HG02642 (cell line): Measurements from ENCODE around the gene KMT2D.

Experiments
- ATAC-seq: cut with Tn5 transposase; IDR thresholded peaks from one replicate; pipeline ENCODE4 v1.9.1; 2021; ENCODE audit warnings: mild to moderate bottlenecking; ENCODE audit not compliant: unreplicated experiment, poor library complexity

KMT2D gene

DNA sequence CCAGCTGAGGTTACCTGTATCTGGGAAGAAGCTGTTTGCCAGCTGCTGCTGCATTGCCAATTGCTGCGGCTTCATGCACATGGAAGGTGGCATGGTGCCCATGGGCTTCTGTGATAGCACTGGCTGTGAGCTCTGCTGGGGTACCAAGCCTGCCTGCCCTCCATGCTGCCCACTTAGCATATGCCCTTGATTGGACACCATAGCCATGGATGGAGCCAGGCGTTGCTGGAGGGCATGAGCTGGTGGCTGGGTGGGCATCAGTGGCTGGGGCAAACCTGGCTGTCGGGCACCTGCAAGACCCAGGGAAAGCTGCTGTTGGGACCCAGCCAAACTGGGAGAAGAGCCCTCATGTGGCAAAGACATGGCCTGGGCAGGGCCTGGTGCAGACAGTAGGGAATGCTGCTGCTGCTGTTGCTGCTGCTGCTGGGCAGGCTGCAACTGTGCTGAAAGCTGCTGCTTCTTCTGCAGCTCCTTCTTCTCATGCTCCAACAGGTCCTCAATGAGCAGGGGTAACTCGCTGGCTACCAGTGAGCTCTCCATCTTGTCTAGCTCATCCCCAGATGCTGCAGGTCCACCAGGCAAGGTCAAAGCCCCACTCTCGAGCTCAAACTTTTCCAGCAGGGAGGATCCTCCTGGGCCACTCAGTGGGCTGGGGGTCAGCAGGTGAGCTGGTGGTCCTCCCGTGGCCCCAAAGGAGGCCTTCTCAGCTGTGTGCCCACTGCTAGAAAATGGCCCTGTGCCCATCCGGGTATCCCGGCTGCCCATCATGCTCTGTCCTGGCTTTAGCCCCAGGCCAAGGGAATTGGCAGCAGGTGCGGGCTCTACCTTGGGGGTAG, 23.3 kb downstream of the KMT2D start:
- ATAC-seq = no peak

DNA sequence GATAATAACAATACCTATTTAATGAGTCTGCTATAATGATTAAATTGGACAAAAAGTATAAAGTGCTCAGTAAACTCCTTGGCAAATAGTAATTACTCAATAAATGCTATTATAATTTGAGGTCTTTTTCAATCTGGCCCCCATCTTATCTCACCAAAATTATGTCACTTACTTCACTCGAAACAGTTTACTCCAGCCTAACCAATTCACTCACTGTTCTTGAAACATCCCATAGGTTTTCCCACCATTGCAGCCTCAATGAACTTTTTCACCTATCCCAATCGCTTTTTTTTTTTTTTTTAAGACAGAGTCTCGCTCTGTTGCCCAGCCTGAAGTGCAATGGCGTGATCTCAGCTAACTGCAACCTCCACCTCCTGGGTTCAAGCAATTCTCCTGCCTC, 24.6 kb downstream of the KMT2D start:
- no peak for ATAC-seq

- no peak for ATAC-seq
Measured at GRCh38 chr12:49034286-49034622, 26.3 kb downstream of the KMT2D start.

DNA sequence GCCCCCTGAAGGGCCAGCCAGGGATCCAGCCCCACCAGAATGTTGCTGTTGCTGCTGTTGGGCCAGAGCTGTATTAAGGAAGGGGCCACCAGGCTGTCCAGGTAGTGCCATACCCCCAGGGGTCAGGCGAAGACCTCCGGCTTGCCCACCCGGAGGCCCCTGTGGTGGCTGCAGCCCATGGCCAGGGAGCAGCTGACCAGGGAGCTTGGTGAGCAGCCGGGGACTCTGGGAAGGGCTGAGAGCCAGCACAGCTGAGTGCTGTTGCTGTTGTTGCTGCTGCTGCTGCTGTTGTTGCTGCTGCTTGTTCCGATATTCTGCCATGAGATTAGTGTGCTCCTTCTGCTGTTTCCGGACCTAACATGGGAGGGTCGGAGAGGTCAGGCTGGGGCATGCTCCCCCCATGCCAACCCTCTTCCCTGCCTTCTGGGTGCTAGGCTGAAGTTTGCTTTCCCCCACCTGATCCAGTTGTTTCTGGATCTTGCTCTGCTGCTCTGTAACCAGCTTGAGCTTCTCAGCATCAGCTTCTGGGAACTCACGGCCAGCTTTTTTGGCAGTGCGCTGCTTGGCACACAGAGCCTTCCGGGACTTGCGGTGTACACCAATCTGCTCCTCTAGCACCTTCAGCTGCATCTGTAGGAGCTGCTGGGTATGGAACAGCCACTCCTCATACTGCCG, 26.8 kb downstream of the KMT2D start:
- no peak for ATAC-seq

GRCh38 chr12:49032679-49033447, 27.7 kb downstream of the KMT2D start:
- no peak for ATAC-seq

DNA sequence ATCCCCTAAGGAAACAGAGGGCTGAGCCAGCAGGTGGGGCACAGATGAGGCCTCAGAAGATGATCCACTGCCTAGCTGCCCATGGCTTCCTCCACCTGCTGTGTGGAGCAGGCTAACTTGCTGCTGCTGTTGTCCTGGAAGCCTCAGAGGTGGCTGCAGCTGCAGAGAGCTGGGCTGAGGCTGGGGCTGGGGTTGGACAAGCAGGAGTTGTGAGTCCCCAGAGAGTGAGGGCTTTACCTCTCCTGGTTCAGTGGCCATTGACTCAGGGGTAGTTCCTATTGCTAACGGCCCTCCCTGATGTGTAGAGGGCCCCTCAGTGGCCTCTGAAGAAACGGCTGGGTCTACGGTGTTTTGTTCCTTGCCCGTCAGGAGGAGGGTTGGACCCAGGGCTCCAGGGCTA, 28.3 kb downstream of the KMT2D start:
- no peak for ATAC-seq

- no peak for ATAC-seq
Measured at GRCh38 chr12:49031573-49032161, 28.9 kb downstream of the KMT2D start.

DNA sequence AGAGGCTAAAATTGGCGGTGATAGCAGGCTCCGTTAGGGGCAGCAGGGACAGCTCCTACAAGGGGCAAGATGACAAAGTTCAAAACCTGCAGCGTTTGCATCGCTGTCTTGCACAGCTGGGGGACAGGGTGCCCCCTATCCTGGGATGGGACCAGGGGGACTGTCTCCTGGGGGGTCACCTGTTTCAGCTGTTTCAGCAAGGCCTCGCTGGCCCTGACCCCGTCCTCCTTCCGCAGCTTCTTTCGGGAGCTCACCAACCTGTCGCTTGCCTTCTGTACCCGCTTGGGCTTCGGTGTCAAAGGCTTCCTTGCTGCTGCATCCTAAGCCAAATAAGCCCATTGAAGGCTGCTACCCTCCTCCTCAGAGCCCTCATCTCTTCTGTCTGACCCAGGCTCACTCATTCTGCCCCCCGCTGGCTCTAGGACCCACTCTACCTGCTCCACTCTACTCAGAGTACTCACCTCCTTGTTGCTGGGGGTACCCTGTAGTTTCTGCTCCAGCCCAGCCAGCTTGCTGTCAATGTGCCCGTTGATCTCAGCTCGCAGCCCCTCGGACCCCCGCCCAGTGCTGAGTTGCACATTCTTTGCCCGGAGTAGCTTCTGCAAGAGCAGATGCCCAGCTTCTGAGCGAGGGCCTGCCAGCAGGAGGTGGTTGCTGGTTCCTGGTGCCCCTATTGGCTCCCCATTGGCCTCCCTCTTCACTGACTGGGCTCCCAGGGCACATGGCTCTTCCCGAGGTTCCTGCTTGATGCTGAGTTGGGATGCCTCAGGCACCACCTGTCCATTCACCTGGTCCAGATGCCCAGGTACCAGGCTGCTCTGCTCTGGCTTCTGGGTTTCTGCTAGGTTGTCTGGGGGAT, 29.7 kb downstream of the KMT2D start:
- ATAC-seq = no peak

- ATAC-seq = no peak
Measured at GRCh38 chr12:49030119-49030518, 30.5 kb downstream of the KMT2D start.

DNA sequence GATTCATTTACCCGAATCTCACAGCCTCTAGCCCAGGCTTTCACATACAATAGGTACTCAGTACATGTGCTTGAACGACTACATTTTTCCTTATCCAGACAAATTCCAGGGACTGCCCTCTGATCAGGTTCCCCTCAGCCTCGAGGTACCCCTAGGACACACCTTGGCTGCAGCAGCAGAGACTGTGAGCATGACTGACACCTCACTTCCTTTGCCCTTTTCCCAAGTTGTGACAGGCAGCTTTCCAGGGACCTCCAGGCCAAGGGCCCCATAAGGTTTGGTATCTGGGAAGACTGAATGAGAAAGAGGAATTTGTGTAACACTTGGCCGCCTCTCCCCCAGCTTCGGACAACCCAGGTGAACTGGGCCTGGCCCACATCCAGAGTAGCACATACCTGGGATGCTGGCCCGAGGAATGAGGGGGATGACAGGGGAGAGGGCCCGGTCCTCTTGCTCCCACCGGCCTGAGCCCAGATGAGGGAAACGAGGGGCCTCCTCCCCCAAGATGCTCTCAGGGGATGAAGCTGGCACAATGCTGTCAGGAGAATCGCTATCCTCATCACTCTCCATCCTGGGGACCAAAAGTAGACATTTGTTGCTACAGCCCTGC, 31.8 kb downstream of the KMT2D start:
- no peak for ATAC-seq

DNA sequence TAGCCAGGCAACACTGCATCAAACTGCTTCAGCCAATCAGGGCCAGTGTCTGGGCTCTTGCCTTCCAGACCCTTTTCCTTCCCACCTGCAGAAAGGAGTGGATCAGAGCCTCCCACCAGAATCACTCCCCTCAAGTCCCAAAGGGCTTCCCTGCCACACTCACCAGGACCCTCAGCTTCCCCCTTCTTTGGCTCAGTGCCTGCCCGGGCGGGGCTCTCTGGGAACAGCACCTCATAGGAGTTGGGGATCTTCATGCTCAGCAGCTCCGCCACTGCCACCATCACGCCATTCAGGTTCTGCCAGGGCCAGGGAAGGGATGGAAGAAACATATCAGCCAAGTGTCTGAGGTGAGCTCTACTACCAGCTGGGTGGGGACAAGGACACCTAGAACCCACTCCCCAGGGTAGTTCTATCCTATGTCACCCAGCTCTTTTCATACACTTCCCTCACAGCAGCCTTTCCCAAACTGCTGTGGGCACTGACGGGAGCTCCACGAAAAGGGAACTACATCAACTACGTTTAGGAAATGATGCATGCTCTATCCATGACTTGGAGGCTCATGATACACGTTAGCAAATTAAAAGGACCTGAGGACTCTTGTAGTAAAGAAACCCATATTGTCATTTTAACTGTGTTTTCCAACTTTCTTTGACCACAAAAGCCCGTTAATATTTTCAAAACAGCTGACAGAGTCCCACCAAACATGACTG, 32.6 kb downstream of the KMT2D start:
- no peak for ATAC-seq

GRCh38 chr12:49026678-49027480, 33.7 kb downstream of the KMT2D start:
- no peak for ATAC-seq

- no peak for ATAC-seq
Measured at GRCh38 chr12:49026101-49026500, 34.5 kb downstream of the KMT2D start.

DNA sequence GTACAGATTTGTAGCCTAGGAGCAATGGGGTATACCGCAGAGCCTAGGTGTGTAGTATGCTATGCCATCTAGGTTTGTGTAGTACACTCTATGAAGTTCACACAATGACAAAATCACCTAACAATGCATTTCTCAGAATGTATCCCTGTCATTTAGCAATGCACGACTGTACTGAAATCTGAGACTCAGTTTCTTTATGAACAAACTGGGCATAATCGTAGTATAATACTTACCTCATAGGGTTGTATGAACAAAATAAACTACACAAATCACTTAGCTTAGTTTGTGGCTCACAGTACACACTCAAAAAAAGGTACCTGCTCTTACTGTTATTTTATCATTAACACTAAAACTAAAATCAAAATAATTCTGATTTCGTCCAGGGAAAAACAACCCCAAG, 35.1 kb downstream of the KMT2D start:
- no peak for ATAC-seq

DNA sequence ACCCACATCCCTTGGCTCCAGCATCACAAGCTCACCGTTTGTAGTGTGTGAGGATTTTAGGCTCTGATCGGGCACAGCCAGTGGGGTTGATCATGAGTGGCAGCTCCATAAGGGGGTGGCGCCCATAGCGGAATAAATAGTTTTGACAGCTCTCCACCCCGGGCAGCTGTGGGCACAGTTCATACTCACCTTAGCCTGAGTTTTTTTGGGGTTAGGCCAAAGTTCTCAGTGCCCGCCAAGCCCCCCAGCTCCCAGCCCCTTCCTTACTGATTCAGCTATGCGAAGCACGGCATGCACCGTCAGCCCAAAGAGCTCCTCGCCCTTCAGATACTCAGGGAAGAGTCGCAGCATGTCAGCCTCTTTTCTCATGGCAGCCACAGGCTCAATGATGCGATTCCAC, 36.1 kb downstream of the KMT2D start:
- ATAC-seq = no peak

DNA sequence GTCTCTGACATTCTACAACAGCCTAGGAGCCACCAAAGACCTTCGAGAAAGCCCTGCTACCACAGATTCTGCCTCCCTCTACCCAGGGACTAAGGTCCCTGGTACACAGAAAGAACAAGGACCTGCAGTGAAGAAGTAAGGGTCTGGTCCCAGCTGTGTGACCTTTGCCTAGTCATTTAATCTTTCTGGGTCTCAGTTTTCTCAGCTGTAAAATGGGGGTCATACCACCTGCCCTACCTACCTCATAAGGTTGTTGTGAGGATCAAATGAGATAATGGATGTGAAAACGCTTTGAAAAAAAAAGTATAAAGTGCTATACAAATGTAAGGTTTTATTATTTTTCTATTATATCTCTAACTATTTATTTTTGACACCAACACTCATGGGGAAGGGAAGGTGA, 36.8 kb downstream of the KMT2D start:
- ATAC-seq = no peak

DNA sequence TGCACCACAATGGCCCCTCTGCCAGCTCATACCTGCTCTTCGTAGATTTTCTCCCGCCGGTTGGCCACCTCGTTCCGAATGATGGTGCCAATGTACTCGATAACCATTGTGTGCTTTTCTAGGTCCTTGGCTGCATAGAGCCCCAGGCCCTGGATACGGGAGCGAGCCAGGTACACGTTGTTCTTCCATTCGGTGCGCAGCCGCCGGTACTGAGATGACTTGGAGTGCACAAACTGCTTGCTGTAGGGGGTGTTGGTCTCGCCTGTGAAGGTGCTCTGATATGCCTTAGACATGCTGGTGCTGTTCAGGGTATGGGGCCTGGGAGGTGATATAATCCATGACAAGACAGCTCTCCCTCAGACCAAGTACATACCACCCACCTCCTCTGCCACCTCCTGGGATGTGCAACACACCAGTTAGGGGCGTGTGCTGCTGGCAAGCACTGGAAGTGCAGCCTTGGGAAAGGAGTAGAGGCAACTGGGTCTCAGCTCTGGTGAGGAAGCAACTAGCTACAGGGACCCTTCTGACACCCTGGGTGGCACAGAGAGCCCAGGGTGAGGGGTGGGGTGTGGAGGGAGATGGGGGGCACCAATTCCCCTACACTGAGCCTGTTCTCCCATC, 37.9 kb downstream of the KMT2D start:
- no peak for ATAC-seq
